Measurements from ENCODE around the gene KCNJ8. TPM values are rescaled to one million over a fixed set of nuclear protein-coding genes. Genes with fewer than 3 reads are reported as not detected.

The KCNJ8 gene
- total and polyA plus RNA-seq, 2 of the 8 experiments (the other 6 are each of a cell fraction or from before 2014, with no cell fraction given) = 0.48 to 1.4 TPM

GRCh38 chr12:21818627-21819026, 44.1 kb upstream of the KCNJ8 start (continued):
- TF ChIP-seq USF2 (IDR thresholded peaks at IDR 0.05; ENCODE audit: low read length) (no peak), CREB1 (IDR thresholded peaks at IDR 0.05) (no peak)
